ENCODE results near the gene MMP3.
A peak's percentile ranks its signal among the peaks of the same experiment; 100 is the strongest.

Gene MMP3

GRCh38 chr11:102831489-102832440 lies 11.6 kb downstream of the MMP3 start:
- peak; percentile 46 to 68 (median 55) for DNase-seq

- no peak for DNase-seq
Measured at GRCh38 chr11:102831128-102831488, 12.3 kb downstream of the MMP3 start.

- DNase-seq = peak; percentile 14 to 26 (median 21)
Measured at GRCh38 chr11:102830001-102830727, 13.2 kb downstream of the MMP3 start.

- DNase-seq = peak in 2 of 3 donors; percentile 23 to 25
Measured at GRCh38 chr11:102829316-102830000, 14.0 kb downstream of the MMP3 start.

GRCh38 chr11:102824556-102824955 lies 18.9 kb downstream of the MMP3 start:
- DNase-seq = peak in 2 of 3 donors; percentile 44 to 46

GRCh38 chr11:102819491-102819890 lies 23.9 kb downstream of the MMP3 start:
- no peak for DNase-seq

GRCh38 chr11:102813484-102813883 lies 29.9 kb downstream of the MMP3 start:
- DNase-seq = no peak

GRCh38 chr11:102812188-102812587 lies 31.2 kb downstream of the MMP3 start:
- DNase-seq = no peak

GRCh38 chr11:102810950-102811660 lies 32.3 kb downstream of the MMP3 start:
- peak in 2 of 3 donors; percentile 27 to 38 for DNase-seq

- DNase-seq = no peak
Measured at GRCh38 chr11:102809971-102810370, 33.4 kb downstream of the MMP3 start.

GRCh38 chr11:102807921-102808320 lies 35.5 kb downstream of the MMP3 start:
- peak in 2 of 3 donors; percentile 25 to 47 for DNase-seq

GRCh38 chr11:102806296-102806695 lies 37.1 kb downstream of the MMP3 start:
- no peak for DNase-seq

- peak in 1 of 3 donors; percentile 35 for DNase-seq
Measured at GRCh38 chr11:102802341-102802740, 41.1 kb downstream of the MMP3 start.

GRCh38 chr11:102800767-102801166 lies 42.6 kb downstream of the MMP3 start:
- no peak for DNase-seq

- DNase-seq = peak in 1 of 3 donors; percentile 22
Measured at GRCh38 chr11:102799681-102800340, 43.6 kb downstream of the MMP3 start.

- peak in 1 of 3 donors; percentile 17 for DNase-seq
Measured at GRCh38 chr11:102798012-102798746, 45.2 kb downstream of the MMP3 start, which contains the start of gene MMP1. Gene MMP1, minus strand, starts transcription at chr11:102798160. Its CDS starts 68 bp downstream, at chr11:102798092.

- peak; percentile 76 to 84 (median 83) for DNase-seq
Measured at GRCh38 chr11:102794382-102794781, 49.0 kb downstream of the MMP3 start.

- DNase-seq = no peak
Measured at GRCh38 chr11:102793677-102794290, 49.6 kb downstream of the MMP3 start.

GRCh38 chr11:102792604-102793003 lies 50.8 kb downstream of the MMP3 start:
- DNase-seq = no peak

GRCh38 chr11:102791271-102792036 lies 52.0 kb downstream of the MMP3 start:
- no peak for DNase-seq

Data from suppressor macrophage treated with lipopolysaccharide for 1 hour (primary cell).